HEK293 (cell line): ENCODE measurements around the gene GPR15.
A peak's percentile ranks its signal among the peaks of the same experiment; 100 is the strongest.

Experiments
- CTCF ChIA-PET: fragments of 350-600 bp; formaldehyde crosslinking; extraction: SDS; loops from one replicate; lab custom pipeline; 2021; ENCODE audit warnings: antibody characterized with exemption; lab: Yijun Ruan, JAX
- POLR2A ChIA-PET: fragments of 300-600 bp; formaldehyde crosslinking; extraction: SDS; loops from one replicate; lab custom pipeline; 2020; ENCODE audit warnings: antibody characterized with exemption, inconsistent platforms; lab: Yijun Ruan, JAX
- H3K27ac ChIP-seq: fragments of 200-500 bp; sonication (Bioruptor generic); 2 replicates; pipeline ENCODE4 v1.5.1; 2014; ENCODE audit warnings: low read depth, low read length, control low read depth, inconsistent platforms; ENCODE audit errors: extremely low read depth
- H3K36me3 ChIP-seq, 2 experiments: fragments of 200-500 bp in 1 of 2; sonication (Bioruptor generic) in 1 of 2; 1 replicate in 1 of 2; 2 replicates in 1 of 2; pipeline ENCODE4 v1.5.1; 2014 to 2017; ENCODE audit warnings: inconsistent platforms in 2 of 2, low read length in 2 of 2; ENCODE audit not compliant: control insufficient read depth in 2 of 2, insufficient read depth in 1 of 2
- H3K4me1 ChIP-seq: fragments of 200-500 bp; sonication (Bioruptor generic); 2 replicates; pipeline ENCODE4 v1.5.1; 2014; ENCODE audit warnings: mild to moderate bottlenecking, low read length, inconsistent platforms; ENCODE audit not compliant: control insufficient read depth, insufficient read depth
- H3K4me3 ChIP-seq: 2 replicates; pipeline ENCODE4 v1.5.1; 2011; ENCODE audit warnings: low read depth, mild to moderate bottlenecking, control low read depth, low read length, moderate library complexity
- H3K9me3 ChIP-seq: fragments of 200-500 bp; sonication (Bioruptor generic); 2 replicates; pipeline ENCODE4 v1.5.1; 2014; ENCODE audit warnings: low read depth, low read length, inconsistent platforms; ENCODE audit not compliant: control insufficient read depth, insufficient read depth
- ATF2 ChIP-seq: fragments of 450-650 bp; formaldehyde crosslinking; IDR thresholded peaks from 2 replicates; pipeline ENCODE4 v1.5.1; 2016; ENCODE audit warnings: missing biosample characterization, missing genetic modification characterization, low read depth
- KLF8 ChIP-seq: fragments of 450-650 bp; formaldehyde crosslinking; IDR thresholded peaks from 2 replicates; pipeline ENCODE4 v1.5.1; 2016; ENCODE audit warnings: missing biosample characterization, missing genetic modification characterization
- MZF1 ChIP-seq: fragments of 450-650 bp; formaldehyde crosslinking; IDR thresholded peaks from 2 replicates; pipeline ENCODE4 v1.5.1; 2017; ENCODE audit warnings: missing biosample characterization, missing genetic modification characterization, borderline replicate concordance
- OSR2 ChIP-seq: fragments of 450-650 bp; formaldehyde crosslinking; IDR thresholded peaks from 2 replicates; pipeline ENCODE4 v1.5.1; 2016; ENCODE audit warnings: missing biosample characterization, missing genetic modification characterization
- PATZ1 ChIP-seq: fragments of 450-650 bp; formaldehyde crosslinking; IDR thresholded peaks from 2 replicates; pipeline ENCODE4 v1.5.1; 2016; ENCODE audit warnings: missing biosample characterization, missing genetic modification characterization
- SCRT2 ChIP-seq: fragments of 450-650 bp; formaldehyde crosslinking; IDR thresholded peaks from 2 replicates; pipeline ENCODE4 v1.5.1; 2016; ENCODE audit warnings: missing biosample characterization, missing genetic modification characterization
- ZEB2 ChIP-seq: fragments of 450-650 bp; formaldehyde crosslinking; IDR thresholded peaks from 2 replicates; pipeline ENCODE4 v1.5.1; 2016; ENCODE audit warnings: missing biosample characterization, missing genetic modification characterization
- ZNF18 ChIP-seq: fragments of 450-650 bp; formaldehyde crosslinking; IDR thresholded peaks from 2 replicates; pipeline ENCODE4 v1.5.1; 2016; ENCODE audit warnings: missing biosample characterization, missing genetic modification characterization
- ZNF280C ChIP-seq: fragments of 450-650 bp; formaldehyde crosslinking; IDR thresholded peaks from 2 replicates; pipeline ENCODE4 v1.5.1; 2016; ENCODE audit warnings: missing biosample characterization, missing genetic modification characterization
- ZNF362 ChIP-seq: fragments of 450-650 bp; formaldehyde crosslinking; IDR thresholded peaks from 2 replicates; pipeline ENCODE4 v1.5.1; 2016; ENCODE audit warnings: missing biosample characterization, missing genetic modification characterization
- ZNF398 ChIP-seq: fragments of 450-650 bp; formaldehyde crosslinking; IDR thresholded peaks from 2 replicates; pipeline ENCODE4 v1.5.1; 2017; ENCODE audit warnings: missing biosample characterization, missing genetic modification characterization
- ZNF449 ChIP-seq: fragments of 450-650 bp; formaldehyde crosslinking; IDR thresholded peaks from 2 replicates; pipeline ENCODE4 v1.5.1; 2017; ENCODE audit warnings: missing biosample characterization, mild to moderate bottlenecking, missing genetic modification characterization, moderate library complexity
- ZNF692 ChIP-seq: fragments of 450-650 bp; formaldehyde crosslinking; IDR thresholded peaks from 2 replicates; pipeline ENCODE4 v1.5.1; 2016; ENCODE audit warnings: missing biosample characterization, missing genetic modification characterization
- ZNF704 ChIP-seq: fragments of 450-650 bp; formaldehyde crosslinking; IDR thresholded peaks from 2 replicates; pipeline ENCODE4 v1.5.1; 2016; ENCODE audit warnings: missing biosample characterization, missing genetic modification characterization
- ZNF707 ChIP-seq: fragments of 450-650 bp; formaldehyde crosslinking; IDR thresholded peaks from 2 replicates; pipeline ENCODE4 v1.5.1; 2016; ENCODE audit warnings: missing biosample characterization, missing genetic modification characterization
- ZNF791 ChIP-seq: fragments of 450-650 bp; formaldehyde crosslinking; IDR thresholded peaks from 2 replicates; pipeline ENCODE4 v1.5.1; 2016; ENCODE audit warnings: missing biosample characterization, missing genetic modification characterization

The GPR15 gene

GRCh38 chr3:98497381-98497780, 34.4 kb upstream of the GPR15 start, which contains the start of gene OR5K2 (continued):
- TF ChIP-seq PATZ1 (tag by site-specific recombination), result no peak

GRCh38 chr3:98500019-98500418, 31.8 kb upstream of the GPR15 start:
- no peaks in the 10 kb centered on the region for H3K36me3 ChIP-seq
- CTCF ChIA-PET, result no interaction called here
- POLR2A ChIA-PET, result no interaction called here
- no peaks in the 10 kb centered on the region for H3K4me1 ChIP-seq
- no peak overlapping the region for H3K4me3 ChIP-seq
- no peak overlapping the region for H3K27ac ChIP-seq
- H3K9me3 ChIP-seq, result no peaks in the 10 kb centered on the region
- TF ChIP-seq ATF2 (tag by site-specific recombination) (peak; percentile 89), ZNF362 (tag by site-specific recombination) (0 out of 2 replicates have a peak, but pooled peaks have one; percentile 59), PATZ1 (tag by site-specific recombination) (no peak), ZNF707 (no peak), SCRT2 (tag by site-specific recombination) (no peak), ZNF280C (tag by site-specific recombination) (no peak), ZNF704 (tag by site-specific recombination) (no peak), ZNF449 (tag by site-specific recombination) (no peak), ZEB2 (tag by site-specific recombination) (peak; percentile 52; the same call in 1 of the 2 replicates), OSR2 (tag by site-specific recombination) (peak; percentile 63; the same call in 1 of the 2 replicates), ZNF398 (no peak), KLF8 (tag by site-specific recombination) (peak; percentile 41; the same call in 1 of the 2 replicates), ZNF692 (tag by site-specific recombination) (no peak; the same call in 1 of the 2 replicates), ZNF18 (peak; percentile 66; the same call in 1 of the 2 replicates), MZF1 (tag by site-specific recombination) (peak; percentile 65; the same call in 1 of the 2 replicates), ZNF791 (tag by site-specific recombination) (no peak)
